ENCODE results near the gene RIC1. TPM values are rescaled to one million over a fixed set of nuclear protein-coding genes. Genes with fewer than 3 reads are reported as not detected.
"Not testable (repeated sequence)": the region's sequence is repeated elsewhere in the genome, so short reads cannot be mapped to it uniquely, and the experiment has no call there.

The RIC1 gene
- total RNA-seq, 6 donors from 2014 or later = 21.5 to 62.9 (median 31.0) TPM

- H3K4me3 ChIP-seq = no peak overlapping the region
- H3K27me3 ChIP-seq = no peaks in the 10 kb centered on the region
- H3K27ac ChIP-seq = no peak overlapping the region
- no peak for ATAC-seq (ENCODE audit: low FRiP score in 2 of 2)
- TF ChIP-seq, protein P1, sequence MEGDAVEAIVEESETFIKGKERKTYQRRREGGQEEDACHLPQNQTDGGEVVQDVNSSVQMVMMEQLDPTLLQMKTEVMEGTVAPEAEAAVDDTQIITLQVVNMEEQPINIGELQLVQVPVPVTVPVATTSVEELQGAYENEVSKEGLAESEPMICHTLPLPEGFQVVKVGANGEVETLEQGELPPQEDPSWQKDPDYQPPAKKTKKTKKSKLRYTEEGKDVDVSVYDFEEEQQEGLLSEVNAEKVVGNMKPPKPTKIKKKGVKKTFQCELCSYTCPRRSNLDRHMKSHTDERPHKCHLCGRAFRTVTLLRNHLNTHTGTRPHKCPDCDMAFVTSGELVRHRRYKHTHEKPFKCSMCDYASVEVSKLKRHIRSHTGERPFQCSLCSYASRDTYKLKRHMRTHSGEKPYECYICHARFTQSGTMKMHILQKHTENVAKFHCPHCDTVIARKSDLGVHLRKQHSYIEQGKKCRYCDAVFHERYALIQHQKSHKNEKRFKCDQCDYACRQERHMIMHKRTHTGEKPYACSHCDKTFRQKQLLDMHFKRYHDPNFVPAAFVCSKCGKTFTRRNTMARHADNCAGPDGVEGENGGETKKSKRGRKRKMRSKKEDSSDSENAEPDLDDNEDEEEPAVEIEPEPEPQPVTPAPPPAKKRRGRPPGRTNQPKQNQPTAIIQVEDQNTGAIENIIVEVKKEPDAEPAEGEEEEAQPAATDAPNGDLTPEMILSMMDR (IDR thresholded peaks at IDR 0.05) = no peak
- TF ChIP-seq POLR2AphosphoS5 (IDR thresholded peaks at IDR 0.05) = no peak
- TF ChIP-seq EP300 (IDR thresholded peaks at IDR 0.05) = no peak
- no peak for TF ChIP-seq POLR2A (IDR thresholded peaks at IDR 0.05)
- H3K9me3 ChIP-seq = no peaks in the 10 kb centered on the region
- H3K36me3 ChIP-seq = peaks cover 2 to 43% (median 7%) of the 10 kb centered on the region in 4 donors
- H3K4me1 ChIP-seq = peaks cover 0 to 6% (median 1%) of the 10 kb centered on the region in 4 donors
- DNase-seq = no peak
These were observed 89.6 kb downstream of the RIC1 start for GRCh38 chr9:5718296-5719032.

- peak overlapping the region in 1 of 4 donors; percentile 3 for H3K27ac ChIP-seq
- peaks cover 2 to 38% (median 5%) of the 10 kb centered on the region in 4 donors for H3K36me3 ChIP-seq
- H3K9me3 ChIP-seq = no peaks in the 10 kb centered on the region
- no peak for ATAC-seq (ENCODE audit: low FRiP score in 2 of 2)
- H3K4me1 ChIP-seq = peaks cover 0 to 6% (median 1%) of the 10 kb centered on the region in 4 donors
- TF ChIP-seq, protein P1 (IDR thresholded peaks at IDR 0.05) = no peak
- TF ChIP-seq EP300 (IDR thresholded peaks at IDR 0.05) (no peak), POLR2AphosphoS5 (IDR thresholded peaks at IDR 0.05) (no peak), POLR2A (IDR thresholded peaks at IDR 0.05) (no peak)
- H3K4me3 ChIP-seq = no peak overlapping the region
- no peaks in the 10 kb centered on the region for H3K27me3 ChIP-seq
- WGBS, 2 donors = 53 to 80% methylated on average over 3 of the region's 3 CpGs
- DNase-seq = no peak
These were observed 90.4 kb downstream of the RIC1 start for GRCh38 chr9:5719100-5719926.

- ATAC-seq (ENCODE audit: low FRiP score in 2 of 2) = no peak
- no peak overlapping the region for H3K27ac ChIP-seq
- 94 to 97% methylated on average over 1 of the region's 1 CpG for WGBS, 2 donors
- peaks cover 0 to 6% (median 1%) of the 10 kb centered on the region in 4 donors for H3K4me1 ChIP-seq
- no peak for DNase-seq
- H3K36me3 ChIP-seq = peaks cover 2 to 31% (median 5%) of the 10 kb centered on the region in 4 donors
- no peaks in the 10 kb centered on the region for H3K9me3 ChIP-seq
- no peak overlapping the region for H3K4me3 ChIP-seq
- TF ChIP-seq, protein P1 (IDR thresholded peaks at IDR 0.05) = no peak
- TF ChIP-seq POLR2AphosphoS5 (IDR thresholded peaks at IDR 0.05) = no peak
- TF ChIP-seq EP300 (IDR thresholded peaks at IDR 0.05) = no peak
- no peak for TF ChIP-seq POLR2A (IDR thresholded peaks at IDR 0.05)
- H3K27me3 ChIP-seq = no peaks in the 10 kb centered on the region
These were observed 91.2 kb downstream of the RIC1 start for GRCh38 chr9:5720151-5720550.

- ATAC-seq (ENCODE audit: low FRiP score in 2 of 2) (no peak), DNase-seq (no peak)
- Histone ChIP-seq H3K27me3 (no peaks in the 10 kb centered on the region), H3K4me3 (no peak overlapping the region), H3K4me1 (peaks cover 0 to 6% (median 1%) of the 10 kb centered on the region in 4 donors), H3K27ac (no peak overlapping the region), H3K36me3 (peaks cover 0 to 23% (median 4%) of the 10 kb centered on the region in 4 donors), H3K9me3 (no peaks in the 10 kb centered on the region)
- 93 to 95% methylated on average over 18 of the region's 18 CpGs for WGBS, 2 donors
- TF ChIP-seq EP300 (IDR thresholded peaks at IDR 0.05) (no peak), POLR2AphosphoS5 (IDR thresholded peaks at IDR 0.05) (no peak), POLR2A (IDR thresholded peaks at IDR 0.05) (no peak)
- TF ChIP-seq, protein P1 (IDR thresholded peaks at IDR 0.05) = no peak
These were observed 92.6 kb downstream of the RIC1 start for GRCh38 chr9:5721279-5722087.

DNA sequence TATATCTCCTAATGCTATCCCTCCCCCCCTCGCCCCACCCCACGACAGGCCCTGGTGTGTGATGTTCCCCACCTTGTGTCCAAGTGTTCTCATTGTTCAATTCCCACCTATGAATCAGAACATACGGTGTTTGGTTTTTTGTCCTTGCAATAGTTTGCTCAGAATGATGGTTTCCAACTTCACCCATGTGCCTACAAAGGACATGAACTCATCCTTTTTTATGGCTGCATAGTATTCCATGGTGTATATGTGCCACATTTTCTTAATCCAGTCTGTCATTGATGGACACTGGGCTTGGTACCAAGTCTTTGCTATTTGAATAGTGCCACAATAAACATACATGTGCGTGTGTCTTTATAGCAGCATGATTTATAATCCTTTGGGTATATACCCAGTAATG, 93.8 kb downstream of the RIC1 start:
- H3K27me3 ChIP-seq; DNase-seq; ATAC-seq (ENCODE audit: low FRiP score in 2 of 2); H3K4me1 ChIP-seq; H3K9me3 ChIP-seq; H3K4me3 ChIP-seq; H3K27ac ChIP-seq: not testable (repeated sequence)
- H3K36me3 ChIP-seq = peaks cover 2 to 31% (median 8%) of the 10 kb centered on the region in 4 donors
- WGBS, 2 donors = 94 to 98% methylated on average over 4 of the region's 4 CpGs

Measured in upper lobe of left lung (tissue), 6 donors.